D341Med (cell line): ENCODE results near the gene LYSMD2.

ENCODE experiments used
- DNase-seq: peaks from one replicate; pipeline ENCODE4 v3.0.0; 2012; ENCODE audit warnings: low spot score

LYSMD2 gene

DNA sequence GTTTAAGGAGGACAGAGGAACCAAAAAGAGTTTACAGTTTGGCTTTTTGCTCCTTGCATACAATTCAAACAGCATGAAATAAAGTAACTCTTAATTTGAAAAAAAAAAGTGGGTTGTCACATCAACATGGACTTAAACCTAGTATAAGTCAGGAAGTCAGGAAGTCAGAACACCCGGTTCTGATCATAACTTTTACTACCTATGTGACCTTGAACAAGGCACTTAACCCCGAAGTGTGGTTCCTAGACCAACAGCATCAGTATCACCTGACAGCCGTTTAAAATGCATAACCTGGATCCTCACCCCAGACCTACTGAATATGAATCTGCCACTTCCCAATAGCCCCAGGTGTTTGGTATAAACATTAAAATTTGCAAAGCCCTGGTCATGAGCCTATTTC is 18.7 kb downstream of the LYSMD2 start:
- DNase-seq, result no peak

DNA sequence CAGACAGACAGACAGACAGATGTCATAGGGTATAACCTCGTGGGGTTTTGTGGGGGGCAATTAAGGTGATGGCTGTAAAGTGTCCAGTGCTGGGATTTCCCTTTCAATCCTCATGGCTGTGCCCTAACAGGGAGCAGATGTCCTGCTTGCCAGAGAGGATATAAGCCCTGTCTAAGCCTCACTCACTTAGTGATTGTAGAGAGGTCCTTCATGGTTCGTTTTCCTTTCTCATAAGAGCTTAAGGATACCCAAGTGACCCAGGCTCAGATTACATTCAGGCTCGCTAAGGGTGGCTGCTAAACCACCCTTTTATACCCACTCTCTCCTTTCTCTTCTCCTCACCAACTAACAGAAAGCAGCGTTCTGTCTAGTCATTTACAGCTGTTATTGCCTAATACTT is 19.2 kb downstream of the LYSMD2 start:
- DNase-seq, result peak; percentile 67

- no peak for DNase-seq
These were observed 22.5 kb downstream of the LYSMD2 start for GRCh38 chr15:51714911-51715310.

GRCh38 chr15:51714162-51714561 is 23.3 kb downstream of the LYSMD2 start:
- DNase-seq, result no peak

- DNase-seq, result no peak
These were observed 28.4 kb downstream of the LYSMD2 start for GRCh38 chr15:51709031-51709430.

- no peak for DNase-seq
These were observed 29.4 kb downstream of the LYSMD2 start for GRCh38 chr15:51708013-51708412.

DNA sequence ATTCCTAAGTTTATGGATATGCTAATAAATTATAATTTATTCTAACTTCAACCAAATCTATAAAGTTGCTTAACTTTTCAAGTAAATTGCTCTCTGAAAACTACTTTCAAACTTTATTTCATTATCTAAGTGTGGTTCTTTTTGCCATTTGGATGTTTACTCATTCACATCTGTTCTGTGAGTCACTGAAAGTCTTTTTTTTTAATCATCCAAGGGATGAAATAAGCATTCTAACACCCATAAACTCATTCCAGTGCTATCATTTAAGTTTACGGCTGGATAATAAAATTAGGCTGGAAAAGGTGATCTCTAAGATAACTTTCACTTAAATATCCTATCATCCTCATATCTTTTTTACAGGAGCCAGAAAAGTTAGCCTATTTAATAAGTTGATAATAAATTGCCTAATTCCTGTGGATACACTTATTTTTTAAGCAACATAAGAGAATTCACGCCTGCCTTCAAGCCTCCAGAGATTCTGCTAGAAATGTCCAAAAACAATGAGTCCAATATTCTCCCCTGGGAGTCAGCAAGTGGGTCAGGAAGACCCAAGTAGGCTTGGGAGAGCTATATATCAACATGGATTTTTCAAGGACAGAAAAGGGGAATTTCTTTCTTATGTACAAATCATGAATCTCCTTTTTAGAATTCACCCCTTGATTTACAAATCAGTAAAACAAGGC is 30.4 kb downstream of the LYSMD2 start:
- DNase-seq, result no peak

- DNase-seq, result no peak
These were observed 31.2 kb downstream of the LYSMD2 start for GRCh38 chr15:51706291-51706690.

DNA sequence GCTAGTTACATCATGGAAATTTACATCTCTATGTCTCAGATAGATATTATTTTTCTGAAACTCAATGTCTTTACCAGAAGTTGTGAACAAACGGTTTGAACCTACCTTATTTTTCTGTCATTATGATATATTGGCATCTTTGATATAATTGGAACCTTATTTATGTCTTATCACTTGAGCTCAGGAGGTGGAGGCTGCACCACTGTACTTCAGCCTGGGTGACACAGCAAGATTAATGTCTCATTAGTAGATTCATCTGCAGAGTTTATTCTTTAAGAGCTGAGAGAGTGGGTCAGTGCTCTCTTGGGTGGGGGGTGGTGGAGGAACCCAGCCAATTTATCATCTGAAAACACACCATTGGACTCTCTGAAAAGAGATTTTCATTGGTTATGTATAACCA is 34.7 kb downstream of the LYSMD2 start:
- no peak for DNase-seq

DNA sequence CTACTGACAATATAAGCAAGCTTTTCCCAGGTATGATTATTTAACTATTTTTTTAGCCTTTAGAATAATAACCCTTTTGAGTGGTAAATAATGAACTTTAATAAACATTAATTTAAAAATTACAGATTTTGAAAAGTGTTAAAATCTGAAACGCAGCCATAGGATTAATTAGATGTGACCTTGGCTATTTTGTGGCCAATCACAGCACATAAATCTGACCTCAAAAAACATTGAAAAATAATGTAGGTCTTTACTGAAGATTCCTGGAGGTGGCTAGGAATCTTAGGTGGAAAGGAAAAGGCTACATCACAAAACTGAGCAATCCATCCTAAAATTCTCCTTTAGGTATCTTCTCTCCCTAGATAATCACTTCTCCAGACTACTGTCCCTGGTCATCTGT is 38.1 kb downstream of the LYSMD2 start:
- DNase-seq, result no peak

- no peak for DNase-seq
These were observed 40.3 kb downstream of the LYSMD2 start for GRCh38 chr15:51697163-51697562.

DNA sequence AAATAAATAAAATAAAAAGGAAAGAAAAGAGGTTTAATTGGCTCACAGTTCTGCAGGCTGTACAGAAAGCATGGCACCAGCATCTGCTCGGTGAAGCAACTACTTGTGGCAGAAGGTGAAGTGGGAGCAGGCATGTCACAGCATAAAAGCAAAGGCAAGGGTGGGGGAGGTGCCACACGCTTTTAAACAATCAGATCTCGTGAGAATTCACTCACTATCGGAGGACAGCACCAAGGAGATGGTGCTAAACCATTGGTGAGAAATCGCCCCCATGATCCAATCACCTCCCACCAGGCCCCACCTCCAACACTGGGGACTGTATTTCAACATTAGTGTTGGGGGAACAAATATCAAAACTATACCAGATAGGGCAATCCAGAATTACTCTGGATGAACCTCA is 40.9 kb downstream of the LYSMD2 start:
- DNase-seq, result no peak

GRCh38 chr15:51692154-51692553 is 45.3 kb downstream of the LYSMD2 start:
- DNase-seq, result no peak

DNA sequence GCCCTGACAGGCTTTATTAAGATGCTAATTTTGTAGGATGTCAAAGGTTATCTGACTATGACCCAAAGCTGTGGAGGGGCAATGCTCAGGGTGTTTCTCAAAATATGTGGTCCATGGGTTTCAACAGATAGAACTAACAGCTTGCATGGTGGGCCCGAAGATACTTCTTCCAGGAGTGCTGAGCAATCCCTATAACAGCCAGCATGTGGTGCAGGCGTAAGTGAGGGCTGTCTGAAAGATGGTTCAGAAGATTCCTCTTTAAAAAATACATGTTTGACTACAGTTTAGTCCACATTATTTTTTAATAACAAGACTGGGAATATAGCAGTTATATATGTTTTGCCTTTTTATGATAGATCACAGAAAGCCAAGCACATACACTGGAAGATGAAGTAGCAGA is 48.6 kb downstream of the LYSMD2 start:
- DNase-seq, result no peak

DNA sequence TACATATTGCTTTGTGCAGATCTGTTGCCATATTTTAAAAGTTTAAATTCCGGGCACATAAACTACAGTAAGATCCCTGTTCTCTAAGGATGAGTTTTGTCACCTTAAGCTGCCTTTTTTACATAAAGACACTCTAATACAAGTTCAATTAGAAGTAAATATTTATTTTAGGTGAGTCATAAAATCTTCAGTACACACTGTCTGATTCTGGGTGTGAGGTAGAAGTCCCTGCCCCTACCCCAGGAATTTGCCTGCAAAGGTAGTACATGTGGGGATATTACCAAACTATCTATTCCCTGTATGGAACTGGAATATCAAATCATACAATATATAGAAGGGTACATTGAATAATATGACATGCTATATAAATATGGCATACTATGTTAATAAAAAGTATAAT is 49.9 kb downstream of the LYSMD2 start:
- no peak for DNase-seq

GRCh38 chr15:51681303-51681963 is 56.0 kb downstream of the LYSMD2 start, which contains the start of gene SCG3:
Gene SCG3 (plus strand): TSS chr15:51681503. CDS start chr15:51681756, 253 bp downstream.
- DNase-seq, result peak; percentile 92

DNA sequence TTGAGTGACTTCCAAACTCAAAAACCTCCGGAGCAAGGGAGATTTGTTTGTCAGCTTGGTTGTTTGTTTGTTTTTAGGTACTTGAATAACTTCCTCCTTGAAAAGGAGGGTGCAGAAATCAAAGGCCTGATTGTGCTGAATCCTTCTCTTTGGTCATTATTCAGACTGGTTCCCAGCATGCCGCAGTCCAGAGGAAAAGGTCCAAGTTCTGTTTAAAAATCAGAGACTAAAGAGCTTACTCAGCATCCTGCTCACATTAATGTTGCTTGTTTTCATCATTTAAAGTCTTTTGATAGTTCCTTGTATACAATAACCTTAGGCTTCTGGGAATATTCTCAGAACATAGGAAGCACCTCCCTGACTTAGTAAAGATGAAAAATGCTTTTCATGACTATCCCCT is 57.1 kb downstream of the LYSMD2 start:
- DNase-seq, result no peak

DNA sequence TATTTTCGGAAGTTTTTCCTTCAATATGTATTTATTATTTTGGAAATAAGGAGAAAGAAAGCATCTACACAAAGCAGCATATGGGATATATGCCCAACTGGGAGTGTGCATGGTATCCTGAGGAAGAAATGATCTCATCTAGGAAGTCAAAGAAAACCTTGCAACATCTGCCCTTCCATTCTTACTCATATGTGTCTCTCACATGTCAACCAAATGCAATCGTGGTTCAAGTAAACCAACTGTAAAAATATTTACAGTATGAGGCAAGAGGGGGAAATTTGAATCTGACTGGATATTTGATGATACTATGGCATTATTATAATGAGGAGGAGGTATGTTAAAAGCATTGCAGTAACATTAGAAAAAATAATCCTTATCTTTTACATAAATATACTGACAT is 59.4 kb downstream of the LYSMD2 start:
- no peak for DNase-seq

GRCh38 chr15:51677452-51677851 is 60.0 kb downstream of the LYSMD2 start:
- no peak for DNase-seq

- no peak for DNase-seq
These were observed 60.4 kb downstream of the LYSMD2 start for GRCh38 chr15:51677021-51677420.

GRCh38 chr15:51675234-51675633 is 62.2 kb downstream of the LYSMD2 start:
- DNase-seq, result no peak
